ENCODE data around the gene ATF6B. TPM values are rescaled to one million over a fixed set of nuclear protein-coding genes. Genes with fewer than 3 reads are reported as not detected.
A peak's percentile ranks its signal among the peaks of the same experiment; 100 is the strongest.

The ATF6B gene
- total RNA-seq, 1 donor from 2014 or later: 46.6 TPM

- no peak for DNase-seq (ENCODE audit: low spot score)
Measured at GRCh38 chr6:32132110-32132509, 4.1 kb upstream of the ATF6B start.

- no peak for DNase-seq (ENCODE audit: low spot score)
Measured at GRCh38 chr6:32131439-32131948, 3.4 kb upstream of the ATF6B start.

GRCh38 chr6:32129297-32130088, 1.4 kb upstream of the ATF6B start:
- no peak for DNase-seq (ENCODE audit: low spot score)

- no peak for DNase-seq (ENCODE audit: low spot score)
Measured at GRCh38 chr6:32128751-32129296, 778 bp upstream of the ATF6B start.

- no peak for DNase-seq (ENCODE audit: low spot score)
Measured at GRCh38 chr6:32127409-32127716, 683 bp downstream of the ATF6B start.

- no peak for DNase-seq (ENCODE audit: low spot score)
Measured at GRCh38 chr6:32126880-32127279, 1.2 kb downstream of the ATF6B start.

GRCh38 chr6:32123681-32124080, 4.4 kb downstream of the ATF6B start:
- no peak for DNase-seq (ENCODE audit: low spot score)

- DNase-seq (ENCODE audit: low spot score): no peak
Measured at GRCh38 chr6:32120573-32121059, 7.4 kb downstream of the ATF6B start.

- peak; percentile 95 for DNase-seq (ENCODE audit: low spot score)
Measured at GRCh38 chr6:32118782-32119628, 9.0 kb downstream of the ATF6B start.

GRCh38 chr6:32117461-32117860, 10.6 kb downstream of the ATF6B start:
- no peak for DNase-seq (ENCODE audit: low spot score)

GRCh38 chr6:32116674-32117073, 11.4 kb downstream of the ATF6B start:
- no peak for DNase-seq (ENCODE audit: low spot score)

GRCh38 chr6:32115623-32116022, 12.4 kb downstream of the ATF6B start:
- no peak for DNase-seq (ENCODE audit: low spot score)

GRCh38 chr6:32114796-32115195, 13.2 kb downstream of the ATF6B start:
- no peak for DNase-seq (ENCODE audit: low spot score)

- DNase-seq (ENCODE audit: low spot score): no peak
Measured at GRCh38 chr6:32113386-32114352, 14.4 kb downstream of the ATF6B start.

GRCh38 chr6:32112431-32112980, 15.5 kb downstream of the ATF6B start:
- no peak for DNase-seq (ENCODE audit: low spot score)

GRCh38 chr6:32111424-32112066, 16.5 kb downstream of the ATF6B start:
- DNase-seq (ENCODE audit: low spot score): no peak

- DNase-seq (ENCODE audit: low spot score): no peak
Measured at GRCh38 chr6:32110632-32111031, 17.4 kb downstream of the ATF6B start.

GRCh38 chr6:32109765-32110160, 18.3 kb downstream of the ATF6B start:
- DNase-seq (ENCODE audit: low spot score): no peak

- DNase-seq (ENCODE audit: low spot score): no peak
Measured at GRCh38 chr6:32109114-32109764, 18.8 kb downstream of the ATF6B start, which contains the start of gene TNXB. TSS of gene TNXB (minus strand) at chr6:32109338. CDS start at chr6:32098198, 11,140 bp downstream.

All from mesenteric fat pad (tissue), 1 donor.